CD14-positive monocyte (primary cell): ENCODE measurements around the gene GLYATL1. TPM values are rescaled to one million over a fixed set of nuclear protein-coding genes. Genes with fewer than 3 reads are reported as not detected.

Experiments used
- DNase-seq, 3 donors: peaks; one replicate each; pipeline ENCODE4 v3.0.0-alpha.2; 2011 to 2022
- H2AFZ ChIP-seq: 2 replicates; pipeline ENCODE4 v1.6.0; 2012; ENCODE audit warnings: mild to moderate bottlenecking, low read depth, low read length, inconsistent platforms; ENCODE audit not compliant: insufficient read depth, poor library complexity, severe bottlenecking
- H3K27ac ChIP-seq, 2 donors: 1 replicate in 1 of 2; 2 replicates in 1 of 2; pipeline ENCODE4 v1.5.1; 2012 to 2013; ENCODE audit warnings: low read length in 2 of 2, control low read depth in 1 of 2, inconsistent platforms in 1 of 2, low read depth in 1 of 2, mild to moderate bottlenecking in 1 of 2
- H3K27me3 ChIP-seq, 2 donors: one replicate each; pipeline versions ENCODE4 v1.6.0 to v1.6.1; 2011 to 2013; ENCODE audit warnings: low read length in 2 of 2; ENCODE audit not compliant: control insufficient read depth in 2 of 2, insufficient read depth in 2 of 2
- H3K36me3 ChIP-seq, 2 donors: replicated peaks in 1 of 2; 1 replicate in 1 of 2; 2 replicates in 1 of 2; pipeline versions ENCODE4 v1.5.1 to v1.6.1; 2012 to 2013; ENCODE audit warnings: low read length in 2 of 2, control low read depth in 1 of 2, inconsistent platforms in 1 of 2, mild to moderate bottlenecking in 1 of 2; ENCODE audit not compliant: insufficient read depth in 2 of 2, control insufficient read depth in 1 of 2
- H3K4me1 ChIP-seq, 2 donors: 1 replicate in 1 of 2; 2 replicates in 1 of 2; pipeline versions ENCODE4 v1.5.1 to v1.6.1; 2012 to 2013; ENCODE audit warnings: low read length in 2 of 2, control low read depth in 1 of 2, inconsistent platforms in 1 of 2, mild to moderate bottlenecking in 1 of 2, moderate library complexity in 1 of 2; ENCODE audit not compliant: insufficient read depth in 2 of 2, control insufficient read depth in 1 of 2
- H3K4me2 ChIP-seq: replicated peaks from 2 replicates; pipeline ENCODE3; 2012; ENCODE audit warnings: low read length, moderate library complexity, mild to moderate bottlenecking; ENCODE audit not compliant: poor library complexity, severe bottlenecking; ENCODE audit errors: extremely low read depth
- H3K4me3 ChIP-seq, 3 experiments: fragments of 200-600 bp in 1 of 3; sonication (generic) in 1 of 3; replicated peaks in 1 of 3; 1 replicate in 2 of 3; 2 replicates in 1 of 3; pipeline ENCODE4 v1.5.1; 2011 to 2013; ENCODE audit warnings: low read length in 3 of 3, mild to moderate bottlenecking in 3 of 3, control low read depth in 2 of 3, low read depth in 2 of 3, inconsistent platforms in 1 of 3, moderate library complexity in 1 of 3
- H3K79me2 ChIP-seq: 2 replicates; pipeline ENCODE4 v1.6.0; 2012; ENCODE audit warnings: mild to moderate bottlenecking, control low read depth, inconsistent platforms, low read length, moderate library complexity; ENCODE audit not compliant: insufficient read depth
- H3K9ac ChIP-seq: 2 replicates; pipeline ENCODE4 v1.6.0; 2017; ENCODE audit warnings: low read length, mild to moderate bottlenecking; ENCODE audit not compliant: insufficient read depth, poor library complexity, severe bottlenecking
- H3K9me3 ChIP-seq, 2 donors: replicated peaks in 1 of 2; 1 replicate in 1 of 2; 2 replicates in 1 of 2; pipeline versions ENCODE4 v1.5.1 to v1.6.1; 2012 to 2013; ENCODE audit warnings: low read length in 2 of 2, control low read depth in 1 of 2; ENCODE audit not compliant: control insufficient read depth in 1 of 2, insufficient read depth in 1 of 2
- H4K20me1 ChIP-seq: 2 replicates; pipeline ENCODE4 v1.6.0; 2012; ENCODE audit warnings: mild to moderate bottlenecking, low read length, control low read depth, moderate library complexity; ENCODE audit not compliant: insufficient read depth
- H3K27ac Mint-ChIP-seq, 7 donors: one replicate each; pipeline ENCODE4 v1.8.0; 2020; ENCODE audit warnings: mild to moderate bottlenecking in 7 of 7, mixed read lengths in 7 of 7, moderate library complexity in 6 of 7, inconsistent platforms in 2 of 7
- H3K27me3 Mint-ChIP-seq, 3 donors: one replicate each; pipeline ENCODE4 v1.8.0; 2021 to 2022; ENCODE audit warnings: low read depth in 3 of 3, mild to moderate bottlenecking in 3 of 3, mixed read lengths in 3 of 3, moderate library complexity in 3 of 3, inconsistent platforms in 1 of 3
- H3K36me3 Mint-ChIP-seq, 2 donors: one replicate each; pipeline ENCODE4 v1.8.0; 2020; ENCODE audit warnings: mixed read lengths in 2 of 2, inconsistent platforms in 1 of 2, mild to moderate bottlenecking in 1 of 2
- H3K4me1 Mint-ChIP-seq: one replicate; pipeline ENCODE4 v1.8.0; 2020; ENCODE audit warnings: mild to moderate bottlenecking, mixed read lengths
- H3K4me3 Mint-ChIP-seq, 2 donors: one replicate each; pipeline ENCODE4 v1.8.0; 2020; ENCODE audit warnings: mild to moderate bottlenecking in 2 of 2, mixed read lengths in 2 of 2, moderate library complexity in 1 of 2
- H3K9me3 Mint-ChIP-seq, 7 donors: one replicate each; pipeline ENCODE4 v1.8.0; 2020 to 2022; ENCODE audit warnings: mixed read lengths in 7 of 7, mild to moderate bottlenecking in 6 of 7, moderate library complexity in 6 of 7, inconsistent platforms in 2 of 7
- CTCF ChIP-seq: fragments of 200-600 bp; IDR thresholded peaks from one replicate; pipeline ENCODE4 v1.8.0; 2022; ENCODE audit warnings: antibody characterized with exemption, mild to moderate bottlenecking
- WGBS: methylation state at CpG from one replicate; pipeline ENCODE4 v1.1.5; 2013; ENCODE audit warnings: missing lambda C conversion rate; ENCODE audit not compliant: insufficient coverage; 5-methylcytosine and 5-hydroxymethylcytosine counted together
- intact Hi-C, 2 donors: fragments of 100-400 bp; cut with micrococcal nuclease; formaldehyde crosslinking; loops; one replicate each; pipeline versions ENCODE4 v1.15.0 to v1.15.1; 2023
- polyA plus RNA-seq, 3 donors: library from polyadenylated mRNA; depleted of rRNA in 1 of 3; unstranded in 2 of 3; stranded (reverse) in 1 of 3; fragments of 300-500 nt in 2 of 3; fragments of >200 nt in 1 of 3; fragmentation: Illumina TruSeq in 2 of 3; gene quantifications; 1 replicate in 2 of 3; 2 replicates in 1 of 3; pipeline ENCODE4 v1.2.3, GENCODE V29; 2012 to 2021

GLYATL1 gene
- polyA plus RNA-seq, 3 donors = not detected

GRCh38 chr11:58922479-58922878 lies 16.8 kb upstream of the GLYATL1 start:
- Histone ChIP-seq H3K9ac (no peak overlapping the region), H3K4me2 (no peak overlapping the region), H2AFZ (no peak overlapping the region), H3K27ac (no peak overlapping the region), H3K4me1 (peaks cover 3 to 14% of the 10 kb centered on the region in 2 donors), H4K20me1 (no peaks in the 10 kb centered on the region), H3K4me3 (no peak overlapping the region), H3K36me3 (no peaks in the 10 kb centered on the region), H3K9me3 (peaks cover 4 to 7% of the 10 kb centered on the region in 2 donors), H3K27me3 (peaks cover 0 to 2% of the 10 kb centered on the region in 2 donors), H3K79me2 (no peaks in the 10 kb centered on the region)
- H3K27ac Mint-ChIP-seq = no peak overlapping the region
- 86% methylated on average over 3 of the region's 5 CpGs for WGBS
- peaks cover 8 to 15% (median 8%) of the 10 kb centered on the region in 7 donors for H3K9me3 Mint-ChIP-seq
- H3K36me3 Mint-ChIP-seq = no peaks in the 10 kb centered on the region
- no peak for DNase-seq
- no peak overlapping the region for H3K4me3 Mint-ChIP-seq
- H3K27me3 Mint-ChIP-seq = peaks cover 2 to 6% (median 5%) of the 10 kb centered on the region in 3 donors
- peaks cover 17% of the 10 kb centered on the region for H3K4me1 Mint-ChIP-seq
- TF ChIP-seq CTCF = no peak
- intact Hi-C loops = no loop called here

- H3K27me3 Mint-ChIP-seq = peaks cover 9 to 14% (median 10%) of the 10 kb centered on the region in 3 donors
- peaks cover 10 to 14% of the 10 kb centered on the region in 2 donors for H3K4me1 ChIP-seq
- H3K27ac ChIP-seq = no peak overlapping the region
- intact Hi-C loops = no loop called here
- peak overlapping the region; percentile 52 for H2AFZ ChIP-seq
- peaks cover 0 to 6% of the 10 kb centered on the region in 2 donors for H3K9me3 ChIP-seq
- H3K4me3 Mint-ChIP-seq = peak overlapping the region in 1 of 2 donors; percentile 81
- H3K9me3 Mint-ChIP-seq = peaks cover under 1 to 8% (median 3%) of the 10 kb centered on the region in 7 donors
- 3% methylated on average over 4 of the region's 5 CpGs for WGBS
- no peaks in the 10 kb centered on the region for H3K36me3 ChIP-seq
- H4K20me1 ChIP-seq = no peaks in the 10 kb centered on the region
- H3K9ac ChIP-seq = no peak overlapping the region
- no peak overlapping the region for H3K27ac Mint-ChIP-seq
- peaks cover 26% of the 10 kb centered on the region for H3K4me1 Mint-ChIP-seq
- H3K4me2 ChIP-seq = peak overlapping the region; percentile 29
- H3K79me2 ChIP-seq = no peaks in the 10 kb centered on the region
- no peak overlapping the region for H3K4me3 ChIP-seq
- H3K27me3 ChIP-seq = peaks cover 0 to 9% of the 10 kb centered on the region in 2 donors
- peak; percentile 44 for TF ChIP-seq CTCF
- DNase-seq = peak in 1 of 3 donors; percentile 11
- no peaks in the 10 kb centered on the region for H3K36me3 Mint-ChIP-seq
Observed at GRCh38 chr11:58923300-58923788, 15.9 kb upstream of the GLYATL1 start.
